HG03342 (cell line): Measurements from ENCODE around the gene POLE.

Experiments
- ATAC-seq: cut with Tn5 transposase; IDR thresholded peaks from one replicate; pipeline ENCODE4 v1.9.1; 2021; ENCODE audit warnings: mild to moderate bottlenecking, moderate library complexity; ENCODE audit not compliant: unreplicated experiment

POLE gene

DNA sequence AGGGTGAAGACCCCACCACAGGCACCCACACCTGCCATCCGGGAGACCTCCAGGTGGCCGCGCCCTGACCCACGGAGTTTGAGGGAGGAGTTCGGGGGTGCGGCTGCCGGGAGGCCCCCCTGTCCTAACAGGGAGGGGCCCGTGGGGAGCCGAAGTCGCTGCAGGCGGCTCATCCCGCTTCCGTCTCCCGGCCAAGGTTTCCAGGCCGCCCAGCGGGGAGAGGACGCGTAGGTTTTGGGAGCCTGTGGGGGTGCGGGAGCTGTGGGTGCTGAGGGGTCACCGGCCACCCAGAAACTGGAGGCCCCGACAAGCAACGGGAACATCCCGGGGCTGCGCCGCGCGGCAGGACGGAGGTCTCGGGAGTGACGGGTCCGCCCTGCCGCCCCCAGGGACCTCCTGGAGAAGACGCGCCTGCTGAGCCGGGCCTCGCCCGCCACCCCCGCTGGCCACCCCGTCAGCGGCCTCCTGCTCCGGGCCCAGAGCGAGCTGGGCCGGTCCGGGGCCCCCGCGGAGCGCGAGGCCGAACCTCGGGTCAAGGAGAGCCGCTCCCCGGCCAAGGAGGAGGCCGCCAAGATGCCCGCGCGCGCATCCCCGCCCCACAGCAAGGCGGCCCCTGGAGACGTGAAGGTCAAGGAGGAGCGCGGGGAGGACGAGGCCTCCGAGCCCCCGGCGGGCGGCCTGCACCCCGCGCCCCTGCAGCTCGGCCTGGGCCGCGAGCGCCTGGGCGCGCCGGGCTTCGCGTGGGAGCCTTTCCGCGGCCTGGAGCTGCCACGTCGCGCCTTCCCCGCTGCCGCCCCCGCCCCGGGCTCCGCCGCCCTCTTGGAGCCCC lies 104.3 kb downstream of the POLE start:
- ATAC-seq, result no peak

DNA sequence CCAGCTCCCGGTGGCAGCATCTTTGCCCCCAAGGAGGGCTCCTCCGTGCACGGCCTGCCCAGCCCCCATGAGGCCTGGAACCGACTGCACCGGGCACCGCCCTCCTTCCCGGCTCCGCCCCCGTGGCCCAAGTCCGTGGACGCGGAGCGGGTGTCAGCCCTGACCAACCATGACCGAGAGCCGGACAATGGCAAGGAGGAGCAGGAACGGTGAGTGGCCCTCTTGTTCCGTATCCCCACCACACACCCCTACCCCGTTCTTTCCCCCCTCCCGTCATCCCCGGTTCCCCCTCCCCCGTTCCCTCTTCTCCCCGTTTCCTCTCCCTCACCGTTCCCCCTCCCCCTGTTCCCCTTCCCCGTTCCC lies 105.1 kb downstream of the POLE start:
- ATAC-seq, result no peak

DNA sequence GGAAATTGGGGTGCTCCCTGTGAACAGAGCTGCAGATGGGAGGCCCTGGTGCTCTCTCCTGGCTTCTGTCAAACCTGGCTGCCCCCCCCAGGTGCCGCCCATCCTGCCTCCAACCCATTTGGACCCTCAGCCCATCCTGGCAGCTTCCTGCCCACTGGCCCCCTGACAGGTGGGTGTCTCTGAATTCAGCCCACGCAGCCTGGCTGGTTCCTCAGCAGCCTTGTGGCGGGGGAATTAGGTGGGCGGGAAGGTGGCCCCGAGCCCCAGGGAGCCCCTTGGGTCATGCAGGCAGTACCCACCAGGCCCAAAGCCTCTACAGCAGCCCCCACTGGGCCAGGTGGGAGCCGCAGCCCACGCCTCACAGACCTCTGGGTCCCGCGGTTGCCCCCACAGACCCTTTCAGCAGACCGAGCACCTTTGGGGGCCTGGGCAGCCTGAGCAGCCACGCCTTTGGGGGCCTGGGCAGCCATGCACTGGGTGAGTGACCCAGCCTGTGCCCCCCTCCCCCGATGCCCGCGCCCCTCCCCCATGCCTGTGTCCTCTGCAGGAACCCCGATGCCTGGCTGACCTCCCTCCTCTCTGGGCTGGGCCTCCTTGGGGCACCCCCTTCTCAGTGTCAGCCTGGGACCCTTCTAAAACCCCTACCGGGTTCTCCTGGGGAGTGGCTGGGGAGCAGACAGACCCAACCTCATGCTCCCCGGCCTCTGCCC lies 105.6 kb downstream of the POLE start:
- no peak for ATAC-seq

DNA sequence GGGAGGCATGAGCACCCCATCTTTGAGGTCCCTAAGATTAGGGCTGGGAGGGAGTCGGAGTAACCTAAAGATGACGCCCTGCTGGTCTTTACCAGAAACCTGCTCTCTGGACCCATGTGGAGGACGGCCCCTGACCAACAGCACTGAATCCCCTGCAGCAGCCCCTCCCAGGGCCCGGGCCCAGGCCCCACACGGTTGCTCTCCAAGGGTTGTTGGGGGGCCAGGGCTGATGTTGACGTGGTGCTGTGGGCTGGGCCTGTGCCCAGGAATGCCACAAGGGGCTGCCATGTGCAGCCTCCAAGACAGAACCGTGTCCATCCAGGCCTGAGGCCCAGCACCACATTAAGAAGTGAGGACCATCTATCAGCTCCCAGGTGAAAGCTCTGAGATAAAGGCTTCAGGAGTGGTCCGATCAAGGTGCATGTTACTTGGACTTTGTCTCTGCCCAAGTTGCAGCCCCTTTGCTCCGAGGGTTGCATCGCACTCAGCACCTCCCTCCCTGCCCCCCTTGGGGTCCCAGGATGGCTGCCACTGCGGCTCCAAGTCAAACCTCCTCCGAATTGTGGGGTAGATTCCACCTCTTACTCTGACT lies 106.3 kb downstream of the POLE start:
- ATAC-seq, result no peak

DNA sequence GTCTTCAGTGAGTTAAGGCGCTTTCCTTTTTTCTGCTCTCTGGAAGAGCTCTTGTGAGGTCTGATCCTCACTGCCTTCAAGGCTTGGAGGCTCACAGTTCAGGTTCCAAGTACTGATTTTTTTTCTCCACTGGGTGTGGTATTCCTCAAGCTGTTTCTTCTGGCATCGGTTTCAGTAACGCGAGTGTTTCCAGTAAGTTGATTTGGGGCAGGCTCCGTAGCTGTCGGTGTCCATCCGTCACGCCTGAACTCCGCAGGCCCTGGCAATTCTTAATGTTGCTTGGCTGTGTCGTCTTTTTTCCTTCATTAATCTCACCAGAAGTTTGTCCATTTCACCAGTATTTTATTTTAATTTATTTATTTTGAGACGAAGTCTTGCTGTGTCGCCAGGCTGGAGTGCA lies 107.4 kb downstream of the POLE start:
- no peak for ATAC-seq

DNA sequence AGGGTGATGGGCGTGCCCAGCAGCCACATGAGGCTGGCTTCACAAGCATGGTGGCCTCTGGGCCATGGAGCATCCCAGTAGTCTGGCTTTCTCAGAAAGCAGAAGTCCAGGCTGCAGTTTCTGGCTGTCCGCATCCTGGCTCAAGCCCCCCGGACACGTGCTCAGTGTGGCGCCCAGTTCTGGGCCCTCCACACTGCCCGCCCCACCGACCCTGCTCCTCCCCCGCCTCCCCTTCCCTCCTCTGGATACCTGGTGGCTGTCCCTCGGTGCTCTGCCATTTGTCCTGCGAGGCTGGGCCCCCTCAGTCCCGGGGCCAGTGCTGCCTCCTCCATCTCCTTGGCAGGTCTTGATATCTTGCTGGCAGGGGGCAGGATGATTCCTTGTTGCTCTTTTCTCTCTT lies 108.3 kb downstream of the POLE start:
- ATAC-seq, result no peak

DNA sequence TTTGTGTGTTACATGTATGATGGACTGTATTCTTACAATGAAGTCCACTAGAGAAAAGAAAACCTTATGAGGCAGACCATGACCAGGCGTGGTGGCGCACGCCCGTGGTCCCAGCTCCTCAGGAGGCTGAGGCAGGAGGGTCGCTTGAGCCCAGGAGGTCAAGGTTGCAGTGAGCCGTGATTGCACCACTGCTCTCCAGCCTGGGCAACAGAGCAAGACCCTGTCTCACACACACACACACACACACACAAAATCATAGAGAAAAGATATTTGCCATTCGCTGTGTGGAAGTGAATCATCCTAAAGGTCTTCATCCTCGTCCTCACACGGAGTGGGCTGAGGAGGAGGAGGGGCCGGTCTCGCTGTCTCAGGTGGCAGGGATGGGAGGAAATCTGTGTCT lies 109.0 kb downstream of the POLE start:
- ATAC-seq, result no peak

DNA sequence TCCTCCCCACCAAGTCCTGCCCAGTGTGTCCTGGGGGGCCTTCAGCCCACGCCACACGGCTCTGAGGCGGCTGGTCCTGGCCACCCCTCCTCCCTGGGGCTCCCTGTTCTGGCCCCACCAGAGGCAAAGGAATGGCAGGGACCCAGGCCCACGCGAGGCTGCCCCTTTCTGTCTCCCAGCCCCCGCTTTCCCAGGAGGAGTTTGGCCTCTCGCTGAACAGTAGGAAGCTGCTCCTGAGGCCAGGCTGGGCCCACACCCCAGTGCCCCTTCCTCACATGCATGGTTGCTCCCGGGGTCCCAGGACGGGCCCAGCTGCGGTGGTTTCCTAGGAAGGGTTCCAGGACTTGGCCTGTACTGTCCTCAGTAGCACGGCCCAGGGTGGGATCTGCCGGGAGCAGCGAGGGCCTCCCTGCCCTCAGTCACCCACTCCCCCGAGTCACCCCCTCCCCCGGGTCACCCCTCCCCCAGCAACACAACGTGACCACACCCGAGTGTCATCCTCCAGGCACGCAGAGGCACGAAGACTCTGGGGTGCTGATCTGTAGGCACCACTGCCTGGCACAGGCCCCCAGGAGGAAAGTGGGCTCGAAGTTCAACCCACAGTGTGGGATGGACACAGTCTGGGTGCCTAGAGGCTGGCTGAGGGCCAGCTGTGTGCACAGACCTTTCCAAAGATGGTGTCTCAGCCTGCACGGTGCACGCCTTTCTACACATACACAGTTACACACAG lies 109.8 kb downstream of the POLE start:
- no peak for ATAC-seq

DNA sequence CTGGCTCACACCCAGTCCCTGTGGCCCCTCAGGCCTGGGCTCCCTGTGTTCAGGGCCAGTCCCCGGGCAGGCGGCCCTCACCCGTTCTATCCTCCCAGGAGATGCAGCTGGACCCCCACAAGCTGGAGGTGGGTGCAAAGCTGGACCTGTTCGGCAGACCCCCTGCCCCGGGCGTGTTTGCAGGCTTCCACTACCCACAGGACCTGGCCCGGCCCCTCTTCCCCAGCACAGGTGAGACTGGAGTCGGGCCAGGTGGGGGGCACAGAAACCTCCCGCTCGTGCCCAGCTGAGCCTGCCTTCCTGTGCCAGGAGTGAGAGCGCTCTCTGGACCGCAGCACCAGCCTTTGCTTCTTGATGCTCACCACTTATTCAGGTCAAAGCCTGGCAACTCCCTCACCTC lies 110.4 kb downstream of the POLE start:
- ATAC-seq, result no peak

DNA sequence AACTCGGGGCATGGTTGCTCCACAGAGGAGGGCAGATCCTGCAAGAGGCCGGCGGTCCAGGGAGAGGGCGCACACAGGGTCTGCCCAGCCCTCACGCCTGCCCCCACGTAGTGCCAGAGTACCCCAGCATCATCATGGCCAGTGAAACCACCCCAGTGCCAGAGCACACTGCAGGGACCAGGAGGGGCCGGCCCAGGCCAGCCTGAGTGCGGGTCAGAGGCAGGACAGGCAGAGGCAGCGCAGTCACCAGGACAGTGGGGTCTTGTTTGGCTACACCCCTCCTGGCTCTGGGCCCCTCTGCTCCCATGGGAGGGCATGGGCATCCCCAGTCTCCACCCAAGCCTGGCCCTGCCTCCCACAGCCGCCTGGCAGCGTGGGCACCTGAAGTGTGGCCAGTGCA lies 111.5 kb downstream of the POLE start:
- no peak for ATAC-seq

DNA sequence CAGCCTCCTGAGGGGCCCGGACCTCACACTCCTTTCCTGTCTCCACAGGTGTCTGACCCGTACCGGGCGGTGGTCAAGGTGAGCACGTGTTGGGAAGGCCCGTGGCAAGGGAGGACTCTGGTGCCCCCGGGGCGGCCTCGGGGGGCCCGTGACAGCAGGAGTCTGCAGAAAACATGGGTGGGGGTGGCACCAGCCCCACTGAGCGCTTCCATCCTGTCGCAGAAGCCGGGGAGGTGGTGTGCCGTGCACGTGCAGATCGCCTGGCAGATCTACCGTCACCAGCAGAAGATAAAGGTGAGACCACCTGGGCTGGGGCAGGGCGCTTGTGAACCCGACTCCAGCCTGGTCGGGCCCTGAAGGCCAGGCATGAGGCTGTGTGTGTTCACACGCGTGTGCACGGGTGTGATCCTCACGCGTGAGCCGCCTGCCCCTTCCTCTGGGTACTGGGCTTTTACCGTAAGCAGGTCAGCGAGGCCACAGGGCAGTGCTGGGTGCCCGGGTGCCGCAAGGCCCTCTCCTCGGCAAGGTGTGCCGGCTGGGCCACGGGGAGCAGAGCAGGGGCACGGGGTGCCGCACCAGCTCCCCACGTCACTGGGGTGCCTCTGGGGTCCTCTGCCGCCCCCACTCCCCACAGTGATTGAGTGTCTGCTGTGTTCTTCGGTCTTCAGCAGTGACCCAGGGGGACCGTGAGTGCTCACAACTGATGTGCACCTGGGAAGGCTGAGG lies 112.7 kb downstream of the POLE start:
- no peak for ATAC-seq
